Mesothelial cell of epicardium (in vitro differentiated cells): ENCODE data around the gene TMEM38A. TPM values are rescaled to one million over a fixed set of nuclear protein-coding genes. Genes with fewer than 3 reads are reported as not detected.
A peak's percentile ranks its signal among the peaks of the same experiment; 100 is the strongest.

Experiments
- DNase-seq, 2 experiments: peaks; one replicate each; pipeline ENCODE4 v3.0.0; 2021; ENCODE audit warnings: low spot score in 2 of 2; ENCODE audit not compliant: unreplicated experiment in 2 of 2
- H3K27ac Mint-ChIP-seq: 2 replicates; pipeline ENCODE4 v1.8.0; 2021; ENCODE audit warnings: mixed read lengths
- H3K27me3 Mint-ChIP-seq: 2 replicates; pipeline ENCODE4 v1.8.0; 2021; ENCODE audit warnings: low read depth, mixed read lengths
- H3K36me3 Mint-ChIP-seq: 2 replicates; pipeline ENCODE4 v1.8.0; 2021; ENCODE audit warnings: mixed read lengths
- H3K4me1 Mint-ChIP-seq: 2 replicates; pipeline ENCODE4 v1.8.0; 2021; ENCODE audit warnings: mixed read lengths
- H3K4me3 Mint-ChIP-seq: 2 replicates; pipeline ENCODE4 v1.8.0; 2021; ENCODE audit warnings: mild to moderate bottlenecking, moderate library complexity, mixed read lengths
- H3K9me3 Mint-ChIP-seq: 2 replicates; pipeline ENCODE4 v1.8.0; 2021; ENCODE audit warnings: mixed read lengths
- CTCF ChIP-seq: fragments of 200-600 bp; sonication (generic); IDR thresholded peaks from one replicate; pipeline ENCODE4 v1.5.0; 2021; ENCODE audit warnings: antibody characterized with exemption; ENCODE audit not compliant: unreplicated experiment
- total RNA-seq: library from RNA; stranded (reverse); gene quantifications from 3 replicates; pipeline ENCODE4 v1.2.1, GENCODE V29; 2021

The TMEM38A gene, protein sequence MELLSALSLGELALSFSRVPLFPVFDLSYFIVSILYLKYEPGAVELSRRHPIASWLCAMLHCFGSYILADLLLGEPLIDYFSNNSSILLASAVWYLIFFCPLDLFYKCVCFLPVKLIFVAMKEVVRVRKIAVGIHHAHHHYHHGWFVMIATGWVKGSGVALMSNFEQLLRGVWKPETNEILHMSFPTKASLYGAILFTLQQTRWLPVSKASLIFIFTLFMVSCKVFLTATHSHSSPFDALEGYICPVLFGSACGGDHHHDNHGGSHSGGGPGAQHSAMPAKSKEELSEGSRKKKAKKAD
- 5.7 to 7.8 TPM (median 5.9 TPM) in 3 replicates for total RNA-seq

GRCh38 chr19:16660763-16661479, at the start of gene TMEM38A:
TMEM38A (plus strand) TSS chr19:16661139; CDS start chr19:16661218, 79 bp downstream.
- peaks cover 16% of the 10 kb centered on the region for H3K4me1 Mint-ChIP-seq
- H3K27ac Mint-ChIP-seq: peak within 1 kb of the TSS; percentile 99
- H3K27me3 Mint-ChIP-seq: no peaks in the 10 kb centered on the region
- no peak for TF ChIP-seq CTCF
- H3K36me3 Mint-ChIP-seq: peaks cover 13% of the 10 kb centered on the region
- peak; percentile 19 to 48 for DNase-seq
- H3K9me3 Mint-ChIP-seq: no peaks in the 10 kb centered on the region
- H3K4me3 Mint-ChIP-seq: peak within 1 kb of the TSS; percentile 99

- H3K4me3 Mint-ChIP-seq: no peak overlapping the region
- H3K27me3 Mint-ChIP-seq: no peaks in the 10 kb centered on the region
- H3K36me3 Mint-ChIP-seq: no peaks in the 10 kb centered on the region
- H3K27ac Mint-ChIP-seq: no peak overlapping the region
- H3K9me3 Mint-ChIP-seq: no peaks in the 10 kb centered on the region
- no peak for DNase-seq
- peaks cover 11% of the 10 kb centered on the region for H3K4me1 Mint-ChIP-seq
- no peak for TF ChIP-seq CTCF
These were observed 48.3 kb upstream of the TMEM38A start for GRCh38 chr19:16612636-16613035.

DNA sequence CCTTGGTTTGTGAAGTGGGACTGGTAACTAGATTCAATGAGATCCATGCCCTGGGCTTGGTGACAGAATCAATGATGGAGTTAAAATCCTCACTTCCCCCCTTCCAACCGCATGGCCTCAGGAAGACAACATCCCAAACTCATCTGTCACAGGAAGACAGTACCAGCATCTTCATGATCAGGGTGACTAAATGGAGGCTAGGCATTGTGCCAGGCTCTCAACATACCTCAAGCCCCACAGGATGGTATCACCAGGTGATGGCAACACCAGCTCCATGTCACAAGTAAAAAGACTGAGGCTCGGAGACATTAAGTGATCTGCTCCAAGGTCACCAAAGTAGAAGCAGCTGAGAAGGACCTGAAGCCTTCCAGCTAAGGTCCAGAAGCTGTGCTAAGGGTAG, 47.1 kb upstream of the TMEM38A start:
- Mint-ChIP-seq H3K27ac (no peak overlapping the region), H3K9me3 (no peaks in the 10 kb centered on the region), H3K4me3 (no peak overlapping the region), H3K36me3 (no peaks in the 10 kb centered on the region), H3K27me3 (no peaks in the 10 kb centered on the region), H3K4me1 (peaks cover 6% of the 10 kb centered on the region)
- no peak for DNase-seq
- no peak for TF ChIP-seq CTCF

DNA sequence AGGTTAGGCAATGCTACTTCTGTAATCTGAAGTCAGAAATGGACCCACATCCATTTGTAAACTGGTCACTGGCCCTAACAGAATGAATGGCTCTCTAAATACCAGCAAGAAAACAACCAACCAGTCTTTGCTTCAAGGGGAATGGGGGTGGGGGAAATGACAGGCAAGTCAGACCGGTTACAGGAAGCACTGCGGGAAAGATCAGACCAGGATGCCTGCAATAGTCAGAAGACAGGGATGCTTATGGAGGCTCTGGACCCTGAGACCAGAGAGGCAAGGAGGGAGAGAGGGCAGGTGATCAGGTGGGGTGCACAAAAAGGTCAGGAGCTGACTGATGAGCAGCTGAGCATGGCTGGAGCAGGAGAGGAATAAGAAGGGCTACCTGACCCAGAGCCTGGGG, 46.0 kb upstream of the TMEM38A start:
- no peaks in the 10 kb centered on the region for H3K27me3 Mint-ChIP-seq
- no peaks in the 10 kb centered on the region for H3K36me3 Mint-ChIP-seq
- H3K9me3 Mint-ChIP-seq: no peaks in the 10 kb centered on the region
- DNase-seq: no peak
- H3K4me3 Mint-ChIP-seq: no peak overlapping the region
- TF ChIP-seq CTCF: no peak
- peak overlapping the region; percentile 45 for H3K27ac Mint-ChIP-seq
- H3K4me1 Mint-ChIP-seq: peaks cover 6% of the 10 kb centered on the region

DNA sequence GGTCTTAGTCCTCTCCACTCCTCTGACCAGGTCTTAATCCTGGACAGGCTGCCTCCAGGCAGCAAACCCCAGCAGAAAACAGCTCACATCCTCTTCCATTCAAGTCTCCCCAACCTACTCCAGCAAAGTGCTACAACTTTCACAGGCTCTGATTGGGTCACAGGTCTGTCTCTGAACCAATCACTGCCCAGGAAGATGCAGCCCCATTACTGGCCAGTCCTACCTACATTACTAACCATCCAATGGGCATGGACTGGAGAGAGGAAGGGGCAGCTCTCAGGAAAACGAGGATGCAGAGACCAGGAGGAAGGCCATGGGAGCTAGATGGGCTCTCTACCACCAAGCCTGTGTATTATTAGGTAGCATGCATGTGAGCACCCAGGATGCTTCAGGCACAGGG, 45.1 kb upstream of the TMEM38A start:
- DNase-seq: no peak
- Mint-ChIP-seq H3K27ac (no peak overlapping the region), H3K4me1 (peaks cover 6% of the 10 kb centered on the region), H3K4me3 (no peak overlapping the region), H3K27me3 (no peaks in the 10 kb centered on the region), H3K36me3 (no peaks in the 10 kb centered on the region), H3K9me3 (no peaks in the 10 kb centered on the region)
- no peak for TF ChIP-seq CTCF
